GM19239 (cell line): ENCODE results near the gene CHST1.

Source experiments
- DNase-seq: peaks from one replicate; pipeline ENCODE4 v3.0.0; 2011; ENCODE audit warnings: low spot score; ENCODE audit not compliant: insufficient read length
- FAIRE-seq: peaks from 2 replicates; lab custom pipeline; 2011; peaks lifted over from hg19 to GRCh38; lab: Jason Lieb, UNC

The CHST1 gene, protein sequence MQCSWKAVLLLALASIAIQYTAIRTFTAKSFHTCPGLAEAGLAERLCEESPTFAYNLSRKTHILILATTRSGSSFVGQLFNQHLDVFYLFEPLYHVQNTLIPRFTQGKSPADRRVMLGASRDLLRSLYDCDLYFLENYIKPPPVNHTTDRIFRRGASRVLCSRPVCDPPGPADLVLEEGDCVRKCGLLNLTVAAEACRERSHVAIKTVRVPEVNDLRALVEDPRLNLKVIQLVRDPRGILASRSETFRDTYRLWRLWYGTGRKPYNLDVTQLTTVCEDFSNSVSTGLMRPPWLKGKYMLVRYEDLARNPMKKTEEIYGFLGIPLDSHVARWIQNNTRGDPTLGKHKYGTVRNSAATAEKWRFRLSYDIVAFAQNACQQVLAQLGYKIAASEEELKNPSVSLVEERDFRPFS

DNA sequence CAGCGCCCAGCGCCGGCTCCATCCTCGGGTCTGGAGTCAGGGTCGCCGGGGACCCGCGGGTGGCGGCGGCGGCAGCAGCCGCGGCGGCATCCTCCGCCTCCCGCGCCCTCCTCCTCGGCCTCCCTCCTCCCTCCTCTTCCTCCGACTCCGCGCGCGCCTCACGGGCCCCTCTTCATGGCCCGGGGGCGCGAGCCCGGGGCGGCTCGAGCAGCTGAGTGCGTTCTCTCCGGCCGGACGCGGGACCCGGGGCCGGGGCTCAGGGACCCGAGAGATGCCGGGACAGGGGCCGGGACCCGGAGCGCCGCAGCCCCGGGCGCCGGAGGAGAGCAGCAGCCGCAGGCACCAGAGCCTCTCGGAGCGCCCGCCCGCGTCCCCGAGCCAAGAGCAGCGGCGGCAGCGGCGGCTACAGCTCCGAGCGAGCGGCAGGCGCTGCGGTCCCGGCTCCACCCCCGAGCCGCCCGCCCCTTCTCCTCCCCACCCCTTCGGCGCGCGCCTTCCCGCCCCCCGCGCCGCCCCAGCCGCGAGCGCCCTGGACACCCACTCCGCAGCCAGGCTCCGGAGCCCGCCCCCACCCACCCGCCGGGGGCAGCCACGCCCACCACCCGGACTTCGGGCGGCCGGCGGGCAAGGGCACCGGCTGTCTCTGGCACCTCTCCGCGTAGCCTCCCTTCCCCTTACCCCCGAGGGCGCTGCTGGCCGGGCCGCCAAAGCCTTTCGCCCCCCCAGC is at the start of gene CHST1:
CHST1 (minus strand) TSS at position 417 of the 727 bp plus-strand sequence. CDS start 14,699 bp downstream, outside the sequence.
- no peak for FAIRE-seq
- no peak for DNase-seq

DNA sequence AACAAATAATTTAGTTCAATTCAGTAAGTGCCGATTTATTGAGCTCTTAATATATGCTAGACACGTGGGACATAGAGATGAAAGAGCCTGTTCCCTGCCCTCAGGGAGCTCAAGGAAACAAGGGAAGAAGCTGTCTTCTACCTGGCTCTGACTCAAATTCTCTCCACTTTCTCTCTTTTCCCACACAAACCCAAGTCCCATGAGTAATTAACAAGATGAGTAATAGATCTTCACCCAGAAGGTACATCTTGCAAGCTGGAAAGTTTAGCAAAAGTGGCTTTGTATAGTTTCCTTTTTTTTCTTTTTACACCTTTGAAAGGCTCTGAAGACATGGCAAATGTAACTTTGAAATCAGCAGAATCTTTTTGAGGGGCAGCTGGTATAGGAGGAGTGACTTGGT is 48.2 kb upstream of the CHST1 start:
- no peak for FAIRE-seq
- no peak for DNase-seq

DNA sequence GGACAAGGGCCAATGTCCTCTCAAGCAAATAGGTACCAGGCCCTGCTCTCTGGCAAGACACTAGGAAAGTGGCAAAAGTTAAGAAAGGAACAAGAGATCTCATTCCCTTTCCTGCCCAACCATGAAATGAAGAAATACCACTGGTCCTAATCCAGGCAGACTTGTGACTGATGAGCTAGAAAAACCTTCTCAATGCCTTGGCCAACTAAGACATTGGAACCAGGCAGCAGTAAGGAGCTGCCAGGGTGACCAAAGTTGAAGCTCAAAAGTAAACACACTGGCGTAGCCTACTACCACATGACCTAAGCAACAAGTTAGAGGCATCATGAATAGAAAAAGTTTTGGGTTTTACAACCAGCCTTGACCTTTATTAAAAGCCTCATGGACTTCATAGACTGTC is 45.1 kb upstream of the CHST1 start:
- no peak for FAIRE-seq

DNA sequence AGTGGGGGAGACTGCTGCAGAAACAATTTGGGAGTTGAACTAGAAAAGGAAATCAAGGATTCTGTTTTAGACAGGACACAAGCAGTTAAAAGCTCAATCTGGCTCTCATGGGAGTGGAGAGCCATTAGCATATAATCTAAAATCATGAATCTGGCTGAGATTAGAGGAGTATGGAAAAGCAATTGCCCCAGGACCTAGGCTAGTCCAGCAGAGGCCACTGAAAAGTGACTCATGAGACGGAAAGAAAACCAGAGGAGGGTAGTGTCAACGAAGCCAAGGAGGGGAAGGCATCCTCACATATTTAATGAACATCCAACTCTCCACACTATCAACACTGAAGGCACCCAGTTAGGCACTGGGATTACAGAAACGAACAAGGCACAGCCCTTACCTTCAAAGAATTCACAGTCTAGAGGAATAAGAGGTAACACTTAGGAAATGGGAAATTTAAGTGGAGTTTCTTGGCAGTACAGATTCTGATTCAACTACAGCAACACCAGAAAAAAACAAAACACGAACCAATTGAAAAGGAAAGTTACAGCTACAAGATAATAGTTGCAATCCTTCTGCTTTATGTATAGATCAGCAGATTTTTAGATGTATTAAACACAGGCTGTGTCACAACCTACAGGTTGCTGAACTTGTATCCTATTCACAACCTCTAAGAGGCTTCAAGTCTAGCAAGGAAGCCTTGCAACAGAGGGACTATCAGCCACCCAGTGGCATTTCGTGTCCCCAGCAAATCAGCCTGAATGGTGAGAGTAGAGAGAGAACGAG is 43.7 kb upstream of the CHST1 start:
- no peak for DNase-seq
- no peak for FAIRE-seq

More for the DNA sequence above, 45.1 kb upstream of the CHST1 start:
- no peak for DNase-seq

DNA sequence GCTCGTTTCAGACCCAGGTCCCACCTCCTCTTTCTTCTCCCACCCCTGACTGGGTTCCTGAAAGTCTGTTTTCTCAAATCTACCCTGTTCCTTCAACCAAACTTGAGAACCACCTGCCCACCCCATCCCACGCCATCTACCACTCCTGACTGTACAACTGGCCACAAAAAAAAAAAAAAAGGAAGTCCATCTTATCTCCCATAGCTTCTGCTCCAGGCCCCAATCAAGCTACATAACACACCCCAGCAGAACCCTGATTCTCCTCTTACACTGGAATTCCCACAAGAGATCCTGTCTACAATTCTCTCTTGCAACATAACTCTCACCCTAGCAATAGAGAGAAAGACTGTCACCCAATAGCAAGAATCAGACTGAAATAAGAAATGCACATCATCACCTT is 39.2 kb upstream of the CHST1 start:
- no peak for FAIRE-seq
- DNase-seq, result no peak

DNA sequence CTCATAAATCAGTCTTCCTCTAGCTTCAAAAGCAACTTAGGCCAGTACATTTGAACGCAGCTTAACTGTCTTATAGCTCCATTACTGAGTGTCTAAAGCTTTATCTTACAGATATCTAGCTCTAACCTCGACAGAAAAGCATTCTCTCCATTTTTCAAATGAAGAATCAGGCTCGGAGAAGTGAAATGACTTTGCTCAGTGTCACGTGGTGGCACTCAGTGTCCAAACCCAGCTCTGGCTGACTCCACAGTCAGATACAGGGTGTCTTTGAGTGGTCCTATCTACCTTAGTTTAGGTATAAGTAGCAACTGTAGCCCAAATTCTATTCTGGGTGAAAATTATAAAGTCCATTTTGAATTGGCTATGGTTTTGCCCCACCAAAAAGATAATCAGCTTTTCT is 38.7 kb upstream of the CHST1 start:
- DNase-seq (no peak), FAIRE-seq (no peak)

DNA sequence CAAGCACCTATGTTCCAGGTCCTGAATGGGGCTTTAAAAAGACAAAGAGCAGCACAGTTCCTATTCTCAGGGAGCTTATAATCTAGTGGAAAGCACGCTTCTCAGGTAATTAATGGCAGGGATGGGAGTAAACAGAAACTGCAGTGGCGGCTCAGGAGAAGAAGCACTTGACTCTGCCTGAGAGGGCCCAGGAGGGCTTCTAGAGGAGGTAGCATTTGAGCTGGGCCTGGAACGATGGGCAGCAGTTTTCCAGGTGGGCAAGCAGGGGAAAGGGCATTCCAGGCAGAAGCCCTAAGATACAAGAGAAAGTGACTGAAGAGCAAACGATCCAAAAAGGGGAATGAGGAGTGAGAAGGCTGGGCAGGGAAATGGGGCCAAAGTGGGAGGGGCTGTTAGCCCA is 37.1 kb upstream of the CHST1 start:
- FAIRE-seq (no peak), DNase-seq (no peak)

DNA sequence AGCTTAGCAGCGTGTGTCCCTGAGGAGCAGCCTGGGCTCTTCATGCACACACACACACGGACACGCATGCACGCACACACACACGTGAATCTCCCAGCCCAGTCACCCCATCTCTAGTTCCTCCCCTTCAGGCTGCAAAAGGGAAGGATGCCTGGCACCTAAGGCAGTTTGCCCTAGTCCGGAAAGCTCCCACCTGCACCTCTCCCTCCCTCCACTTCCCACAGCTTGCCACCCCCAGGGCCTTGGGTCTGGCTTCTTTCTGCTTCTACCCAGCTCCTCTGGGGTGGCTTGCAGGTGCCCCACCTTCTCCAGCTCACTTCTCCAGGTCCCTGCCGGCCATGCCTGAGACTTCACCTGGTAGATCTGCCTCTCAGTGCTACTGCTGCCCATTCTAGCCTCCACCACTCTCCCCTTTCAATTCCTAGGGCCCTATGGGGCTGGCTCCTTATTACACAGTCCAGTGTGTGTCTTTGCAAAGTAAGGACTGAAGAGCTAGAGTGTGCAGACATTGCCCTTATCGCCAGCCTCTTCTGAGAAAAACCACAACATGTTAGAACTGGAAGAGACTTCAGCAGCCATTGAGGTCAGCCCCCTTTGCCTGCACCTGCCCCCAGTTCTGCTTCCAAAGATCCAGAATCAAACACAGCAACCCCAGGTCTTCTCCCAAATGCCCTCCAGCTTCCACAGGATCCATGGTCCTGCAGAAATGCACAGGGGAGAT is 33.5 kb upstream of the CHST1 start:
- DNase-seq (no peak), FAIRE-seq (no peak)

DNA sequence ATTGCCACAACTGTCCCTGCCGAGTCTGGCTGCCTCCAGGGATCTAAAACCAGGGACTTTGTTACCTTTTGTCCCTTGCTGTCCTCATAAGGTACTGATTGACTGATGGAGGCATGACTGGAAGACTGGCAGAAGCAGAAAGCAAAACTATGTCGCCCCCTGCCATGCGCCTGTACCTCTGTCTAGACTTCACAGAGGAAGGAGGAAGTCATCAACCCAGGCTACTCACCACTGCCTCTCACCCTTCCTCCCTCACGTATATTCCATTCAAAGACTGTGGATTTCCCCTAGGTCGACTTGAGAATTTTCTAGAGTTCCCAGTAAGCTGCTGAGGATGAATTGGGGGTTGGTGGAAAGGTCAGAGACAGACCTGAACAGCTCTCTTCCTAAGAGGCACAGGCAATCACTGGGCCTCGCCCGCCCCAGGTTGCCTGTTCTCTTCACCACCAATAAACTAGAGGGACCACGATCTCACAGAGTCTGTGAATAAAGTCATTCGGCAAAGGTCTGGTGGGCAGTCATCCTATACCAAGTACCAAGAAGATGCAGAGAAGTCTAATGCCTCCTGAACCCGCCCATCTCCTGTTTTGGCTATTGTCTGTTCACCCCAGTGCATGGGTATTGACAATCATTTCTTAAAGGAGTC is 27.5 kb upstream of the CHST1 start:
- no peak for DNase-seq
- no peak for FAIRE-seq

DNA sequence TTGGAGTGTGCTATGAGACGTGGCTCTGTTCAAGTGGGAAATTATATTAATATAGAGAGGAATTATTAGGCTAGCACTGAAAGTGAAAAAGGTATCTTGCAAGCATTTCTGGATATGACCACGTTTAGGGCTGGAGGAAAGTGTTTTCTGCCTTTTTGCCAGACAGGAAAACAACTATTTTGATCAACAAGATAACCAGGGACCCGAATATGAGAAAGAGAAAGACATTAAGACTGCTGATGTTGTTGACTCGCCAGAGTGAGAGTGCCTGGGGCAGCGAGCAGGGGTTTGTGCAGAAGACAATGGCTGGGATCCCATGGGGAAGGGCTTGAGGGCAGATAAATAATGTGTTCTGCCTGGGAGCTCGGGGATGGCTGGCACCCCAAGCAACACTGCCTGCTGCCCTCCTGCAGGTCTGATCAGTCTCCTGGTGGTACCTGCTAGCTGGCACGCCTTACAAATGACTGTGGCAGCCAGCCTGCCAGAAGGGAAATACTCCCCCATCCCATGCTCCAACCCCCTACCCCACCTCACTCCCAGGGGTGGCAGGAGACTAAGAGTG is 23.1 kb upstream of the CHST1 start:
- no peak for FAIRE-seq
- no peak for DNase-seq

DNA sequence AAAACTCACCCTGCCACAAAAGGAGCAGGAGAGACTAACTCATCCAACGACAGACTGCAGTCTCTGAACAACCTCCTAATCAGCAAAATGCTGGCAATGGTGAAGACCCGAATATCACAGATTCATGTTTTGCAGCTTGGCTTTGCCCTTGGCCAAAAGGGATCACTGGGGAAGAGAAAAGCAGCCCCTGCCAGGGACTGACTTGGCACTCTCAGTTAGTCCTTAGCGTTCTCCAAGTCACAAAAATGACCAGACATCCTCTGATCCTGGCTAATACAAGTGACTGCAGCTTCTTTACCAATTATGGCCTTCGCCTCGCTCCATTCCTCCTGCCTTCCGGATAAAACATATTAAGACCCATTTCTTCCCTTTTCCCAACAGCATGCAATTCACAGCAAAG is 22.4 kb upstream of the CHST1 start:
- FAIRE-seq (no peak), DNase-seq (no peak)

DNA sequence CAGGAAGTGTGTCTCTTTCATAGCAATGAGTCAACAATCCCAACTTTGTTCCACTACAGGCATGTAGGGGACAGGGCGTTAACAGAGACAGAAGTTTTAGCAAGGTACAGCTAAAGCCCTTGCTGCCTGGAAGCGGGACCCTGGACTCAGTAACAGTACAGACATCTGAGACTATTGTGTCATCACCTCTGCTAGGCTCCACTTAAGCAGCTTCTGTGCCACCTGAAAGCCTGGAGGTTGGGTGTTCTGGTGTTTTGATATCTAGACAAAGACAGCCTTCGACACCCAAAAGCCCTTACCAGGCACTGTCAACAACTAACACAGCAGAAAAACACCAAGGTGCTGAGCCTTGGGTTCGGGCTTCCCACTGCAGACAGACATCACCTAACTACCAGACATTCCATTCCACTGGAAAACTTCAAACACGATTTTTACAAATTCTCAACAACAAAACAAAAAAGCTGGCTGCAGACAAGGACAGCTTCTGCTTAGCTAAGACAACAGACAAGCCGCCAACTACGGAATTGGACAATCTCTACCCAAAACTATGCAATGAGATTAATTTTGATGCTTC is 20.6 kb upstream of the CHST1 start:
- DNase-seq (no peak), FAIRE-seq (no peak)

DNA sequence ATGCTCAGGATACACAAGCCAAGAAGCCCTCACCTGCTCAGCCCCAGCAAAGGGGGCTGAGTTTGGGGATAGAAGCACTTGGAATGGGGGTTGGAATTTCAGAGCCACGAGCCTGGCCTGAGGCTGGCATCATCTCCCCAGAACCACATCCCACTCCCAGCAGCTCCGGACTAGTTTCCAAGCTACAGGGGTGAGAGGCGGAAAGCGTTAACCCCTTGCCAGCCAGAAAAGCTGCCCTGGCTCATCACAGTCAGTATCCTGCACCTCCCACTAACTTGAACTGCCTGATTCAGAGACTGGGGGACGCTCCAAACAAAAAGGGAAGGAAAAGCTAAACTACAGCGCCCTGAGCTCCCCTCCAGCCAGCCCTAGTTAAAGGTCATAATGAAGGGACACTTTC is 19.0 kb upstream of the CHST1 start:
- no peak for DNase-seq
- FAIRE-seq, result no peak

DNA sequence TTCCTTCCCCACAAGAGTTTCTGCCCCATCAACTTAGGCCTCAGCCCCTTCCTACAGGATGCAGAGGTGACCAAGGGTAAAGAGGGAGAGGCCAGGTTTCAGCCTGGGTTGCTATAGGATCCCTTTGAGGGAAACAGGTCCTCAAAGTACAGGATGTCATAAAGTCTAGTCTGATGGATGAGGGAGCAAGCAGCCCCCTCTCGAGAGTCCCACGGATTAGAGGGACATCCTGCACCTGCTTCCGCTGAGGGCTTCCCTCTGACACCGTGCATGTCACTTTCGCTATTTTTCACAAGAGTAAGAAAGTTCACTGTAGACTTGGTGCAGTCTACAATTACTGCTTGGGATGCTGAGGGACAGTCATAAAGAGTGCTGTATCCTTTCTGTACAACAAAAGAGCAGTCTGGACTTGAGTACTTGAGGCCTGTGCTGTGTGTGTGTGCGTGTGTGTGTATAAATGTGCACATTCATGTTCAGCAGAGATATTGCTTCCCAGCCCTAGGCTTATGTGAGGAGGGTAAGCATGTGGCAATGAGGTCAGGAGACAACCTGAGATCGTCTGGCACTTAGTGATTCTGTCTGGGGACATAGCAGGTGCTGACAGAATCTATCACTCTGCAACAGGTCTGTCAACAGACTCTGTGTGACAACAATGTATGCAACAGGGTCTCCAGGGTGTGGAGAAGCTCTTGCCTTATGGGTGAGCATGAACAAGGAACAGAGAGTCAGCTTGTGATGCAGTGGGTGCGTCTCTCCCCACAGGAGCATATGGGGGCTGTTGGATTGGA is 18.0 kb upstream of the CHST1 start:
- no peak for DNase-seq
- no peak for FAIRE-seq

DNA sequence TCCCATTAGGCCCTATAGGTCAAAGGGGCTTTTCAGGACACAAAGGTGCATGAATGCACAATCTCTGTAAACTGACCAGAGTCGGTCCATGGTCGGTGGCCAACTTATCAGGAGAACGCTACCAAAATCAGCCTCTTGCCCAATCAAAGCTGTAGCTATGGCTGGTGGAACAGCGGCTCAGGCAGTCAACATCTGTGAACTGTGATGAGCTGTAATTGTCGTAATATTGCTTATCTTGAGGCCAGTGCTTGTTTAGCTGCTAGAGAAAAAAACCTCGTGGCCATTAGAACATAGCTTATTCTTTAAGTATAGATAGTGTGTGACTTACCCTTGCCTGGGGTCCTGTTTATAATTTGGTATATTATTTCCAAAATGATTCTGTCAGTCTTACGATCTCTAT is 14.4 kb upstream of the CHST1 start:
- FAIRE-seq (no peak), DNase-seq (no peak)

DNA sequence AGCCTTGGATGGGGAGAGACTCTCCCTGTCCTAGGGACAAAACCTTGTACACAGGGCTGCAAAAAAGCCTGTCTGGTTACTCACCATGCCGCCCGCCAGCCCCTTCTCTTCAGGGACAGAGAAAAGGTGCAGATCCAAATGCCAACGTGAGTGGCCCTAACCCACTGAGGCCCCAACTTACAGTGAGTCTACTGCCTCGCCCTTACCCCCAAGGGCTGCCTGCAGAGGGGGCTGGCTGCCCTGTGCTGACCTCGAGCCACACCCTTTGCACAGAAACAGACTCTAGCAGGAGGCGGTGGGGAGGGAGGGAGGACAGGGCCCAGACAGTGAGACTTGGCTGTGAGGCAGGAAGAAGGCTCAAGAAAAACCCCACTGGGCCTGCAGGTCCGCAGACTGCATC is 13.6 kb upstream of the CHST1 start:
- FAIRE-seq (no peak), DNase-seq (no peak)

DNA sequence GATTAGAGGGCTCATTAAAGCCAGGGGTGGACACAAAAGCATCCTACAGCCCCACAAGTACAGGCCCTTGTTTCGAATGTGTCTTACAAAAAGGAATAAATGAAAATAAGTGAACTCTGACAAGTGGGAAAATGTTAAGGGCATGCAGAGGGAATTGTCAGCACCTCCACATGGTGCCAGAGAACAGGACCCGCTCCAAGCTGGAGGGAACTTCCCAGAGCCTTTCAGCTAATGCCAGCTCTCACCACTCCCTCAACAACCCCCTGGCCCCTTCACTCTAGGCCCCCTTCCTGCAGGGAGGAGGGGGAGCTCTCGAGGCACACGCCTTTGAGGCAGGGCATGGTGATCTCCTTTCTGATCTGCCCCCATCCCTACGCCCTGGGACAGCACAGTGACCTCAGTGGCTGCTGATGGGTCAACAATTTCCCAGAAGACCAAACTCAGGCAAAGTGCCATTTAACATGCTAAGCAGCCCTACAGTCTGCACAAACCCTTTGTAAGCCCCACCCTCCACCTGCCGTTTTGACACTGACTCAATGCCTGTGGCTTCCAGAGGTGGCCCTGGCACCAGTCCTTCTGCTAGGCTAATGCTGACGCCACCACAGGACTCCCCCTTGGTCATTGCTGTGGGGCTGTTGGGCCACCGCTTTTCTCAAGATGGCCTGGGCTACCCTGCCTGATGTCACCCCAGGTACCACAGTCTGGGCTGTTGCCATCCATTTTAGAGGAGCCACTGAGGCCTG is 12.5 kb upstream of the CHST1 start:
- FAIRE-seq, result no peak
- DNase-seq, result no peak
